Osteoblast (primary cell): ENCODE data around the gene KIAA1210. TPM values are rescaled to one million over a fixed set of nuclear protein-coding genes. Genes with fewer than 3 reads are reported as not detected.

Source experiments
- DNase-seq: peaks from one replicate; pipeline ENCODE4 v3.0.0; 2011; ENCODE audit warnings: low spot score, mixed read lengths; ENCODE audit not compliant: insufficient read length; ENCODE audit errors: missing footprints
- H2AFZ ChIP-seq: 2 replicates; pipeline ENCODE4 v1.6.0; 2011; ENCODE audit warnings: mild to moderate bottlenecking, low read length
- H3K27ac ChIP-seq: 2 replicates; pipeline ENCODE4 v1.5.1; 2011; ENCODE audit warnings: mild to moderate bottlenecking, low read depth, low read length, moderate library complexity
- H3K27me3 ChIP-seq: 2 replicates; pipeline ENCODE4 v1.6.0; 2012; ENCODE audit warnings: mild to moderate bottlenecking, control low read depth, inconsistent platforms, low read length, moderate library complexity; ENCODE audit not compliant: insufficient read depth
- H3K36me3 ChIP-seq: 2 replicates; pipeline ENCODE4 v1.5.1; 2011; ENCODE audit warnings: mild to moderate bottlenecking, low read length, control low read depth, moderate library complexity; ENCODE audit not compliant: insufficient read depth
- H3K4me1 ChIP-seq: 2 replicates; pipeline ENCODE4 v1.5.1; 2011; ENCODE audit warnings: mild to moderate bottlenecking, low read length, control low read depth, moderate library complexity; ENCODE audit not compliant: insufficient read depth
- H3K4me2 ChIP-seq: 2 replicates; pipeline ENCODE4 v1.6.0; 2011; ENCODE audit warnings: mild to moderate bottlenecking, low read length; ENCODE audit not compliant: insufficient read depth
- H3K4me3 ChIP-seq: fragments of 200-600 bp; sonication (generic); 3 replicates; pipeline ENCODE4 v1.5.1; 2012; ENCODE audit warnings: mild to moderate bottlenecking, low read length, inconsistent platforms; ENCODE audit not compliant: insufficient read depth
- H3K79me2 ChIP-seq: 2 replicates; pipeline ENCODE4 v1.6.0; 2012; ENCODE audit warnings: mild to moderate bottlenecking, low read length, control low read depth, inconsistent platforms; ENCODE audit not compliant: insufficient read depth
- H3K9me3 ChIP-seq: 2 replicates; pipeline ENCODE4 v1.5.1; 2011; ENCODE audit warnings: low read depth, low read length, control low read depth
- H4K20me1 ChIP-seq: 2 replicates; pipeline ENCODE4 v1.6.0; 2012; ENCODE audit warnings: mild to moderate bottlenecking, low read length, control low read depth; ENCODE audit not compliant: insufficient read depth
- total RNA-seq: library from RNA; depleted of rRNA; stranded (reverse); fragments of >200 nt; gene quantifications from 2 replicates; pipeline ENCODE4 v1.2.3, GENCODE V29; 2012
- TF ChIP-seq, protein P1 (sequence below): IDR thresholded peaks from 2 replicates; pipeline ENCODE4 v1.5.1; 2011; ENCODE audit warnings: mild to moderate bottlenecking, low read depth, low read length, moderate library complexity; ENCODE audit errors: extremely low read depth

The KIAA1210 gene
- total RNA-seq, 1 donor: not detected

- H3K4me1 ChIP-seq: peaks cover 13% of the 10 kb centered on the region
- H3K9me3 ChIP-seq: no peaks in the 10 kb centered on the region
- H3K4me2 ChIP-seq: no peak overlapping the region
- DNase-seq: peak; percentile 43
- H2AFZ ChIP-seq: no peak overlapping the region
- no peak overlapping the region for H3K4me3 ChIP-seq
- no peaks in the 10 kb centered on the region for H3K27me3 ChIP-seq
- H3K36me3 ChIP-seq: no peaks in the 10 kb centered on the region
- H4K20me1 ChIP-seq: no peaks in the 10 kb centered on the region
- no peaks in the 10 kb centered on the region for H3K79me2 ChIP-seq
- TF ChIP-seq, protein P1, sequence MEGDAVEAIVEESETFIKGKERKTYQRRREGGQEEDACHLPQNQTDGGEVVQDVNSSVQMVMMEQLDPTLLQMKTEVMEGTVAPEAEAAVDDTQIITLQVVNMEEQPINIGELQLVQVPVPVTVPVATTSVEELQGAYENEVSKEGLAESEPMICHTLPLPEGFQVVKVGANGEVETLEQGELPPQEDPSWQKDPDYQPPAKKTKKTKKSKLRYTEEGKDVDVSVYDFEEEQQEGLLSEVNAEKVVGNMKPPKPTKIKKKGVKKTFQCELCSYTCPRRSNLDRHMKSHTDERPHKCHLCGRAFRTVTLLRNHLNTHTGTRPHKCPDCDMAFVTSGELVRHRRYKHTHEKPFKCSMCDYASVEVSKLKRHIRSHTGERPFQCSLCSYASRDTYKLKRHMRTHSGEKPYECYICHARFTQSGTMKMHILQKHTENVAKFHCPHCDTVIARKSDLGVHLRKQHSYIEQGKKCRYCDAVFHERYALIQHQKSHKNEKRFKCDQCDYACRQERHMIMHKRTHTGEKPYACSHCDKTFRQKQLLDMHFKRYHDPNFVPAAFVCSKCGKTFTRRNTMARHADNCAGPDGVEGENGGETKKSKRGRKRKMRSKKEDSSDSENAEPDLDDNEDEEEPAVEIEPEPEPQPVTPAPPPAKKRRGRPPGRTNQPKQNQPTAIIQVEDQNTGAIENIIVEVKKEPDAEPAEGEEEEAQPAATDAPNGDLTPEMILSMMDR: no peak
- H3K27ac ChIP-seq: no peak overlapping the region
Observed at GRCh38 chrX:119158226-119158625, 30.6 kb upstream of the KIAA1210 start.

DNA sequence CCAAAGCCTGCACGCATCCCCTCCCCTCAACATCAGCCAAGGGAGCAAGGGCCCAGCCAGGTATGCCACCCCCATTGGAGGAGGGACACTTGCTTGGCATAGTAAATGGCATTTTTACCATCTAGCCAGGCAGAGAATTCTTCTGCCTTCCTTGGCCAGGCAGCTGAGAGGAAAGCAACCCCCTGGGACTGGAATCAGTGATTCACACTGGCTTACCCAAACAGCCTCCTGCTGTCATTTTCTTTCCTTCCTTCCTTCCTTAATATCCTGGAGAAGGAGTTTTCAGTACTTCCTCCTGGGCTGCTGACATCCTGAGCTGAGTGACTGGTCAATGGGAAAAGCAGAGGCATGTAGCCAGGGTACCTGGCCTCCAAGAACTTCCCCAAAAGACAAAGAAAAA is 28.6 kb upstream of the KIAA1210 start:
- H3K4me3 ChIP-seq: no peak overlapping the region
- peaks cover 8% of the 10 kb centered on the region for H3K27me3 ChIP-seq
- no peak overlapping the region for H3K27ac ChIP-seq
- DNase-seq: peak; percentile 55
- H3K36me3 ChIP-seq: no peaks in the 10 kb centered on the region
- H4K20me1 ChIP-seq: no peaks in the 10 kb centered on the region
- H3K4me2 ChIP-seq: no peak overlapping the region
- no peaks in the 10 kb centered on the region for H3K9me3 ChIP-seq
- H3K79me2 ChIP-seq: no peaks in the 10 kb centered on the region
- TF ChIP-seq, protein P1: no peak
- no peak overlapping the region for H2AFZ ChIP-seq
- H3K4me1 ChIP-seq: peaks cover 13% of the 10 kb centered on the region

GRCh38 chrX:119155416-119156035 is 27.9 kb upstream of the KIAA1210 start:
- Histone ChIP-seq H3K36me3 (no peaks in the 10 kb centered on the region), H3K4me2 (no peak overlapping the region), H3K9me3 (no peaks in the 10 kb centered on the region), H3K79me2 (no peaks in the 10 kb centered on the region), H3K4me3 (no peak overlapping the region), H2AFZ (no peak overlapping the region), H3K27me3 (peaks cover 12% of the 10 kb centered on the region), H3K4me1 (peaks cover 13% of the 10 kb centered on the region), H3K27ac (no peak overlapping the region), H4K20me1 (no peaks in the 10 kb centered on the region)
- TF ChIP-seq, protein P1: no peak
- DNase-seq: peak; percentile 90

GRCh38 chrX:119151051-119151380 is 23.4 kb upstream of the KIAA1210 start:
- Histone ChIP-seq H3K4me1 (peaks cover 11% of the 10 kb centered on the region), H3K4me2 (no peak overlapping the region), H3K27me3 (peaks cover 14% of the 10 kb centered on the region), H3K4me3 (no peak overlapping the region), H3K79me2 (no peaks in the 10 kb centered on the region), H3K9me3 (no peaks in the 10 kb centered on the region), H3K27ac (no peak overlapping the region), H2AFZ (no peak overlapping the region), H3K36me3 (no peaks in the 10 kb centered on the region), H4K20me1 (no peaks in the 10 kb centered on the region)
- no peak for DNase-seq
- TF ChIP-seq, protein P1: no peak
